Lung (tissue), 12 donors: ENCODE measurements around the gene GNG8. TPM values are rescaled to one million over a fixed set of nuclear protein-coding genes. Genes with fewer than 3 reads are reported as not detected.
A peak's percentile ranks its signal among the peaks of the same experiment; 100 is the strongest.

Source experiments
- ATAC-seq: fragments of 200-7000 bp; cut with Tn5 transposase; one replicate; pipeline ENCODE4 v1.9.1; 2020; ENCODE audit warnings: moderate number of reproducible peaks; ENCODE audit not compliant: insufficient read depth, low FRiP score
- DNase-seq, 3 donors: peaks; one replicate each; pipeline ENCODE4 v3.0.0-alpha.2; 2013 to 2017
- H3K27ac ChIP-seq, 2 donors: one replicate each; pipeline ENCODE4 v1.5.1; 2013; ENCODE audit warnings: mild to moderate bottlenecking in 2 of 2, moderate library complexity in 2 of 2, control low read depth in 1 of 2, inconsistent platforms in 1 of 2, low read depth in 1 of 2, low read length in 1 of 2
- H3K27me3 ChIP-seq, 3 donors: one replicate each; pipeline ENCODE4 v1.5.1; 2013; ENCODE audit warnings: low read length in 2 of 3; ENCODE audit not compliant: control insufficient read depth in 3 of 3, insufficient read depth in 3 of 3
- H3K36me3 ChIP-seq, 4 donors: one replicate each; pipeline ENCODE4 v1.5.1; 2013; ENCODE audit warnings: low read length in 4 of 4, mild to moderate bottlenecking in 1 of 4, moderate library complexity in 1 of 4; ENCODE audit not compliant: control insufficient read depth in 4 of 4, insufficient read depth in 4 of 4
- H3K4me1 ChIP-seq, 5 donors: one replicate each; pipeline ENCODE4 v1.5.1; 2013; ENCODE audit warnings: low read length in 5 of 5, mild to moderate bottlenecking in 2 of 5, moderate library complexity in 1 of 5; ENCODE audit not compliant: control insufficient read depth in 5 of 5, insufficient read depth in 5 of 5
- H3K4me3 ChIP-seq: one replicate; pipeline ENCODE4 v1.5.1; 2013; ENCODE audit warnings: mild to moderate bottlenecking, control low read depth, moderate library complexity
- H3K9ac ChIP-seq, 2 donors: one replicate each; pipeline ENCODE4 v1.5.1; 2013; ENCODE audit warnings: low read length in 2 of 2, control low read depth in 1 of 2; ENCODE audit not compliant: insufficient read depth in 1 of 2
- H3K9me3 ChIP-seq, 4 donors: one replicate each; pipeline ENCODE4 v1.5.1; 2013; ENCODE audit warnings: low read length in 3 of 4, mild to moderate bottlenecking in 1 of 4, moderate library complexity in 1 of 4; ENCODE audit not compliant: control insufficient read depth in 4 of 4, insufficient read depth in 3 of 4
- CTCF ChIP-seq: IDR thresholded peaks from 2 replicates; pipeline ENCODE4 v1.5.1; 2012; ENCODE audit warnings: mild to moderate bottlenecking; ENCODE audit errors: control extremely low read depth, extremely low read depth
- WGBS, 2 donors: extraction: QIAGEN DNeasy Blood & Tissue Kit; methylation state at CpG; one replicate each; pipeline ENCODE4 v1.1.7; 2013; 5-methylcytosine and 5-hydroxymethylcytosine counted together
- polyA plus RNA-seq, 2 donors: library from polyadenylated mRNA; stranded (reverse); fragments of 200-250 nt; gene quantifications; one replicate each; pipeline ENCODE4 v1.2.1, GENCODE V29; 2013
- total RNA-seq, 2 donors: library from RNA; depleted of rRNA in 1 of 2; stranded (reverse); fragments of >200 nt in 1 of 2; gene quantifications; one replicate each; pipeline ENCODE4 v1.2.1, GENCODE V29; 2014 to 2021
- donor health status: control.
- donor health status: control.
- donor health status: Bipolar disorder and iron deficiency.
- donor health status: healthy.
- donor health status: DM: yes; HTN: yes; CAD: no.

Gene GNG8
- total and polyA plus RNA-seq, 4 donors, result not detected

GRCh38 chr19:46604781-46605355 lies 31.1 kb downstream of the GNG8 start:
- TF ChIP-seq CTCF, result no peak
- H3K9me3 ChIP-seq, result no peaks in the 10 kb centered on the region
- ATAC-seq (no peak), DNase-seq (no peak)
- peaks cover 5 to 46% (median 36%) of the 10 kb centered on the region in 4 donors for H3K36me3 ChIP-seq
- no peak overlapping the region for H3K9ac ChIP-seq
- H3K4me1 ChIP-seq, result peaks cover 7 to 26% (median 13%) of the 10 kb centered on the region in 5 donors
- H3K27me3 ChIP-seq, result no peaks in the 10 kb centered on the region
- H3K4me3 ChIP-seq, result no peak overlapping the region
- WGBS, 2 donors, result 75 to 87% methylated on average over 13 of the region's 13 CpGs
- H3K27ac ChIP-seq, result peak overlapping the region in 1 of 2 donors; percentile 8

DNA sequence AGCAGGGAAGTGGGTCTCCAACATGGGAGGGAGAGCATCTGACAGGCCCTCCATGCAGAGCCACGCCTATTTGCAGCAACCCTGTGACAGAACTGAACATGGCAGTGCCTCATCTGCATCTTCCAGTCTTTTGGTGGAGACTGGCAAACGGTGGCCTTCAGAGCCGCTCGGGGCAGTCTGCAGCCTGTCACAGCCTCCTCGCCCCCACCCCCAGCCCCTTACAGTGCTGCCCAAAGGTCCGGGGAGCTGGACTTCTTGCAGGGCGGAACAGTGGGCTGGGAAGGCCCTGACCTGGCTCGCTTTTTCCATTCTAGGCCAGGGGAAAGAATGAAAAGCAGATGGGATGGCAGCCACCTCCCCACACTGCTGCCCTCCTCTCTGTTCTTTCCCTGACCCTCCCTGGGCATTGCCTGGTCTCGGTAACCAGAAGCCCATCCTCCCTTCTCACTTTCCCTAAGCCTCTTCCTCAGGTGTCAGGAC lies 32.2 kb downstream of the GNG8 start:
- H3K4me1 ChIP-seq, result peaks cover 7 to 26% (median 13%) of the 10 kb centered on the region in 5 donors
- peak overlapping the region in 1 of 2 donors; percentile 61 for H3K9ac ChIP-seq
- no peak for TF ChIP-seq CTCF
- ATAC-seq (no peak), DNase-seq (no peak)
- no peaks in the 10 kb centered on the region for H3K27me3 ChIP-seq
- no peak overlapping the region for H3K4me3 ChIP-seq
- WGBS, 2 donors, result 78 to 88% methylated on average over 9 of the region's 9 CpGs
- peak overlapping the region in 1 of 2 donors; percentile 42 for H3K27ac ChIP-seq
- peaks cover 0 to 5% (median 0%) of the 10 kb centered on the region in 4 donors for H3K9me3 ChIP-seq
- peaks cover 4 to 35% (median 25%) of the 10 kb centered on the region in 4 donors for H3K36me3 ChIP-seq

- H3K4me1 ChIP-seq, result peaks cover 7 to 26% (median 13%) of the 10 kb centered on the region in 5 donors
- peak overlapping the region in 1 of 2 donors; percentile 74 for H3K27ac ChIP-seq
- TF ChIP-seq CTCF, result no peak
- ATAC-seq (no peak), DNase-seq (no peak)
- H3K9me3 ChIP-seq, result peaks cover 0 to 6% (median 0%) of the 10 kb centered on the region in 4 donors
- peak overlapping the region in 1 of 2 donors; percentile 61 for H3K9ac ChIP-seq
- H3K36me3 ChIP-seq, result peaks cover 0 to 29% (median 19%) of the 10 kb centered on the region in 4 donors
- H3K4me3 ChIP-seq, result no peak overlapping the region
- WGBS, 2 donors, result 50 to 70% methylated on average over 2 of the region's 2 CpGs
- H3K27me3 ChIP-seq, result no peaks in the 10 kb centered on the region
Observed at GRCh38 chr19:46603195-46603637, 32.8 kb downstream of the GNG8 start.
